ENCODE results near the gene ESRRG.
A peak's percentile ranks its signal among the peaks of the same experiment; 100 is the strongest.

ESRRG gene

GRCh38 chr1:216562383-216562782 is 160.8 kb downstream of the ESRRG start:
- peak; percentile 20 for TF ChIP-seq CTCF (IDR thresholded peaks at IDR 0.05; ENCODE audit: insufficient read depth, low read depth, low read length, missing control alignments)
- no peak overlapping the region for H3K4me3 ChIP-seq (ENCODE audit: low read length)
- no peak for DNase-seq (ENCODE audit: low read depth)

GRCh38 chr1:216560527-216560926 is 162.7 kb downstream of the ESRRG start:
- DNase-seq (ENCODE audit: low read depth): no peak
- TF ChIP-seq CTCF (IDR thresholded peaks at IDR 0.05; ENCODE audit: insufficient read depth, low read depth, low read length, missing control alignments): no peak
- no peak overlapping the region for H3K4me3 ChIP-seq (ENCODE audit: low read length)

- no peak for TF ChIP-seq CTCF (IDR thresholded peaks at IDR 0.05; ENCODE audit: insufficient read depth, low read depth, low read length, missing control alignments)
- no peak for DNase-seq (ENCODE audit: low read depth)
- no peak overlapping the region for H3K4me3 ChIP-seq (ENCODE audit: low read length)
These were observed 163.9 kb downstream of the ESRRG start for GRCh38 chr1:216559359-216559758.

- no peak for DNase-seq (ENCODE audit: low read depth)
- H3K4me3 ChIP-seq (ENCODE audit: low read length): no peak overlapping the region
- TF ChIP-seq CTCF (IDR thresholded peaks at IDR 0.05; ENCODE audit: insufficient read depth, low read depth, low read length, missing control alignments): no peak
These were observed 167.6 kb downstream of the ESRRG start for GRCh38 chr1:216555653-216556052.

- no peak for TF ChIP-seq CTCF (IDR thresholded peaks at IDR 0.05; ENCODE audit: insufficient read depth, low read depth, low read length, missing control alignments)
- no peak overlapping the region for H3K4me3 ChIP-seq (ENCODE audit: low read length)
- DNase-seq (ENCODE audit: low read depth): no peak
These were observed 168.3 kb downstream of the ESRRG start for GRCh38 chr1:216554934-216555333.

GRCh38 chr1:216553766-216554165 is 169.5 kb downstream of the ESRRG start:
- DNase-seq (ENCODE audit: low read depth): no peak
- H3K4me3 ChIP-seq (ENCODE audit: low read length): no peak overlapping the region
- no peak for TF ChIP-seq CTCF (IDR thresholded peaks at IDR 0.05; ENCODE audit: insufficient read depth, low read depth, low read length, missing control alignments)

GRCh38 chr1:216553040-216553439 is 170.2 kb downstream of the ESRRG start:
- H3K4me3 ChIP-seq (ENCODE audit: low read length): no peak overlapping the region
- TF ChIP-seq CTCF (IDR thresholded peaks at IDR 0.05; ENCODE audit: insufficient read depth, low read depth, low read length, missing control alignments): no peak
- no peak for DNase-seq (ENCODE audit: low read depth)

Data from epithelial cell of esophagus (primary cell).